GM12872 (cell line): ENCODE data around the gene ZDHHC4.

Experiments
- CTCF ChIP-seq: IDR thresholded peaks from 3 replicates; pipeline ENCODE4 v1.5.1; 2011; ENCODE audit warnings: low read depth, mild to moderate bottlenecking, low read length, moderate library complexity; ENCODE audit not compliant: insufficient read depth

Gene ZDHHC4

DNA sequence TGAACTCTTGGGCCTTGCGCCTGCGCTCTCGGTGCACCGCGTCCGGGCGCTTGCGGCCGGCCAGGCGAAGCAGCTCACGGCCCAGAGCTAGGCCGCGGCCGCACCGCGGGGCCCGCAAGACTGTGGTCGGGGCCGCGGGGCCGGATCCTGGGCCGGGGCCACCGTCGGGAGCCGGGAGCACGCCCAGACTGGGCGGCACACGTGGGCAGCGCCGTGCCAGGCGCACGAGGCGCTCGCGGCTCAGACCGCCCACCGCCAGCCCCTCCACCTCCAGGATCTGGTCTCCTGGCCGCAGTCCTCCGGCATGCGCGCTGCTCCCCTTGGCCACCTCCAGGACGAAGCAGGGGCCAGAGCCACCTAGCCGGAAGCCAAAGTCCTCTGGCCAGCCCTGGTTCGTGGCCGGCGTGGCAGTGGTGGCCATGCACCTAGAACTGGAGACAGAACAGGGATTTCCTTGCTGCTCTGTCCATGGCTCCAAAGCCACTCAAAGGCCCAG lies 26.2 kb upstream of the ZDHHC4 start, which contains the start of gene GRID2IP:
TSS of gene GRID2IP (minus strand) at position 446 of the 496 bp plus-strand sequence. CDS start at position 421, 25 bp downstream.
- TF ChIP-seq CTCF, result no peak

- TF ChIP-seq CTCF, result peak; percentile 33; the same call in 1 of the 3 replicates
Measured at GRCh38 chr7:6553448-6554044, 23.7 kb upstream of the ZDHHC4 start.

DNA sequence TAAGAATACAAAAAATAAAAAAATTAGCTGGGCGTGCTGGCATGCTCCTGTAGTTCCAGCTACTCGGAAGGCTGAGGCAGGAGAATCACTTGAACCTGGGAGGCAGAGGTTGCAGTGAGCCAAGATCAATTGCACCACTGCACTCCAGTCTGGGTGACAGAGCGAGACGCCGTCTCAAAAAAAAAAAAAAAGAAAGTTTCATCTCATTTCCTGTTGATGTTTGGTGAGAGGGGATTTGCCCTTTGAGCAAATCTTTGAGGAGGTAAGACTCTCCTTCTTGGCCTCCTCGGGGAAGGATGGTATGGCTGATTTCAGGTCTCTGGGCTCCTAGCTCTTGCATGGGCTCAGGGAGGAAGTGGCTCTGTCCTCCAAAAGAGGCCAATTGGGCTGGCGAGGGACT lies 22.4 kb upstream of the ZDHHC4 start:
- no peak for TF ChIP-seq CTCF

DNA sequence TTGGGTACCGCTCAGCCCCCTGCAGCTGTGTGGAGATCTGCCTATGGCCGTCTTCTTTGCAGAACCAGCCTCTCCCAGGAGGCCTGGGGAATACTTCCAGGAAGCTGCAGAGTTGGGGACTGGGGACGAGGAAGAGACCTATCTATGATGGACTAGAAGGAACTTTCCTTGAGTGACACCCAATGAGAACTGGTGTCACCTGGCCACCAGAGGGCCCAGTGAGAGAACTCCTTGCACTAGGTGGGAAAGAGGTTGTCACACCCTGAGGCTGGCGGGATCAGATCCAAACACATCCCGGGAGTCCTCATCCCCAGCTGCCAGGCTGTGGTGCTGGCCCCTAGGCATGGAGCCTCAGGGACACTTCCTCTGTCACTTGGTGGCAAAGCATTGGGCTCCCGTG lies 21.1 kb upstream of the ZDHHC4 start:
- TF ChIP-seq CTCF, result peak; percentile 51

GRCh38 chr7:6558837-6559236 lies 18.4 kb upstream of the ZDHHC4 start:
- TF ChIP-seq CTCF, result peak; percentile 44

GRCh38 chr7:6559896-6560295 lies 17.4 kb upstream of the ZDHHC4 start:
- no peak for TF ChIP-seq CTCF

GRCh38 chr7:6562106-6562505 lies 15.1 kb upstream of the ZDHHC4 start:
- TF ChIP-seq CTCF, result no peak
